Endothelial cell of umbilical vein (primary cell): Measurements from ENCODE around the gene GPAM.

Experiments
- CTCF ChIP-seq, 2 donors: IDR thresholded peaks; 1 replicate in 1 of 2; 2 replicates in 1 of 2; pipeline ENCODE4 v1.5.1; 2011; ENCODE audit warnings: low read length in 2 of 2, mild to moderate bottlenecking in 2 of 2, moderate library complexity in 2 of 2, control low read depth in 1 of 2, inconsistent platforms in 1 of 2, low read depth in 1 of 2; ENCODE audit not compliant: insufficient read depth in 1 of 2; ENCODE audit errors: extremely low read depth in 1 of 2
- EZH2 ChIP-seq: IDR thresholded peaks from 2 replicates; pipeline ENCODE4 v1.6.1; 2012; ENCODE audit warnings: borderline replicate concordance, low read depth, mild to moderate bottlenecking, moderate library complexity, low read length, inconsistent platforms; ENCODE audit not compliant: severe bottlenecking
- FOS ChIP-seq: IDR thresholded peaks from 2 replicates; pipeline ENCODE4 v1.6.1; 2011; ENCODE audit warnings: mild to moderate bottlenecking, low read length, moderate library complexity, borderline replicate concordance; ENCODE audit not compliant: insufficient read depth
- GATA2 ChIP-seq: IDR thresholded peaks from 2 replicates; pipeline ENCODE4 v1.7.0; 2011; ENCODE audit warnings: low read depth, mild to moderate bottlenecking, moderate library complexity, mixed read lengths, low read length; ENCODE audit not compliant: insufficient read length, insufficient read depth
- JUN ChIP-seq: IDR thresholded peaks from 2 replicates; pipeline ENCODE4 v1.6.1; 2011; ENCODE audit warnings: borderline replicate concordance, low read depth; ENCODE audit not compliant: insufficient read length, insufficient read depth
- MAX ChIP-seq: IDR thresholded peaks from 2 replicates; pipeline ENCODE4 v1.6.1; 2011; ENCODE audit not compliant: insufficient read depth, insufficient read length
- MYC ChIP-seq: IDR thresholded peaks from one replicate; pipeline ENCODE4 v1.6.1; 2011; ENCODE audit warnings: mild to moderate bottlenecking, low read depth, low read length
- POLR2A ChIP-seq: IDR thresholded peaks from 2 replicates; pipeline ENCODE4 v1.6.1; 2012; ENCODE audit warnings: low read depth, mild to moderate bottlenecking, control low read depth, low read length
- POLR2AphosphoS5 ChIP-seq: IDR thresholded peaks from 2 replicates; pipeline ENCODE4 v1.6.1; 2012; ENCODE audit warnings: low read depth, mild to moderate bottlenecking, control low read depth, low read length, moderate library complexity; ENCODE audit not compliant: insufficient read depth

GRCh38 chr10:112120491-112120890 is 63.1 kb downstream of the GPAM start:
- TF ChIP-seq POLR2A (no peak), CTCF (IDR thresholded peaks at IDR 0.05; ENCODE audit: extremely low read depth in 1 of 2, insufficient read depth in 1 of 2, low read depth in 1 of 2, low read length in 2 of 2) (no peak), POLR2AphosphoS5 (no peak), EZH2 (no peak), MAX (no peak), GATA2 (no peak), MYC (no peak), FOS (no peak), JUN (no peak)
